ENCODE results near the gene NR2C1.

GRCh38 chr12:94973221-94973620 is 100.2 kb downstream of the NR2C1 start:
- TF ChIP-seq CTCF (IDR thresholded peaks at IDR 0.05) = no peak
- TF ChIP-seq EZH2 (IDR thresholded peaks at IDR 0.05; ENCODE audit: borderline replicate concordance, insufficient read depth, low read depth, low read length, poor library complexity, severe bottlenecking) = no peak
